Nephron progenitor cell (in vitro differentiated cells): ENCODE data around the gene COX6B1.

Source experiments
- DNase-seq: peaks from one replicate; pipeline ENCODE4 v3.0.0; 2021
- H3K27ac Mint-ChIP-seq: 2 replicates; pipeline ENCODE4 v1.8.0; 2021; ENCODE audit warnings: mild to moderate bottlenecking, moderate library complexity, mixed read lengths
- H3K27me3 Mint-ChIP-seq: 2 replicates; pipeline ENCODE4 v1.8.0; 2021; ENCODE audit warnings: mild to moderate bottlenecking, low read depth, mixed read lengths; ENCODE audit not compliant: poor library complexity
- H3K36me3 Mint-ChIP-seq: 2 replicates; pipeline ENCODE4 v1.8.0; 2021; ENCODE audit warnings: low read depth, mixed read lengths
- H3K4me1 Mint-ChIP-seq: 2 replicates; pipeline ENCODE4 v1.8.0; 2021; ENCODE audit warnings: mixed read lengths
- H3K4me3 Mint-ChIP-seq: 2 replicates; pipeline ENCODE4 v1.8.0; 2021; ENCODE audit warnings: mild to moderate bottlenecking, moderate library complexity, mixed read lengths
- H3K9me3 Mint-ChIP-seq: 2 replicates; pipeline ENCODE4 v1.8.0; 2021; ENCODE audit warnings: mild to moderate bottlenecking, moderate library complexity, mixed read lengths
- CTCF ChIP-seq: fragments of 200-600 bp; sonication (generic); IDR thresholded peaks from 2 replicates; pipeline ENCODE4 v1.5.0; 2021; ENCODE audit warnings: antibody characterized with exemption

COX6B1 gene

GRCh38 chr19:35609851-35610353, 38.2 kb upstream of the COX6B1 start:
- peaks cover 25% of the 10 kb centered on the region for H3K27me3 Mint-ChIP-seq

GRCh38 chr19:35612224-35612558, 35.9 kb upstream of the COX6B1 start:
- Mint-ChIP-seq H3K27me3 (peaks cover 21% of the 10 kb centered on the region), H3K4me3 (peak overlapping the region; percentile 84), H3K4me1 (no peaks in the 10 kb centered on the region), H3K36me3 (peaks cover 18% of the 10 kb centered on the region), H3K27ac (no peak overlapping the region), H3K9me3 (peaks cover 16% of the 10 kb centered on the region)
- TF ChIP-seq CTCF, result no peak
- no peak for DNase-seq

More at GRCh38 chr19:35609851-35610353, 38.2 kb upstream of the COX6B1 start:
- peaks cover 2% of the 10 kb centered on the region for H3K4me1 Mint-ChIP-seq
- no peak overlapping the region for H3K27ac Mint-ChIP-seq
- H3K4me3 Mint-ChIP-seq, result no peak overlapping the region
- H3K9me3 Mint-ChIP-seq, result peaks cover 29% of the 10 kb centered on the region
- peaks cover 4% of the 10 kb centered on the region for H3K36me3 Mint-ChIP-seq
- DNase-seq, result no peak
- TF ChIP-seq CTCF, result no peak

GRCh38 chr19:35612559-35613321, 35.4 kb upstream of the COX6B1 start, which contains the start of gene HAUS5:
Gene HAUS5 (plus strand): TSS chr19:35612735. CDS start chr19:35612795, 60 bp downstream.
- Mint-ChIP-seq H3K27me3 (peaks cover 18% of the 10 kb centered on the region), H3K9me3 (peaks cover 10% of the 10 kb centered on the region), H3K4me3 (peak within 1 kb of the TSS; percentile 84), H3K36me3 (peaks cover 18% of the 10 kb centered on the region), H3K27ac (no peak within 1 kb of the TSS), H3K4me1 (no peaks in the 10 kb centered on the region)
- peak; percentile 97 for DNase-seq
- no peak for TF ChIP-seq CTCF

- peaks cover 18% of the 10 kb centered on the region for H3K36me3 Mint-ChIP-seq
- H3K27me3 Mint-ChIP-seq, result peaks cover 15% of the 10 kb centered on the region
- peak overlapping the region; percentile 84 for H3K4me3 Mint-ChIP-seq
- no peak for DNase-seq
- H3K9me3 Mint-ChIP-seq, result peaks cover 2% of the 10 kb centered on the region
- no peak for TF ChIP-seq CTCF
- H3K4me1 Mint-ChIP-seq, result no peaks in the 10 kb centered on the region
- H3K27ac Mint-ChIP-seq, result no peak overlapping the region
Measured at GRCh38 chr19:35613574-35613973, 34.5 kb upstream of the COX6B1 start.

- peaks cover 18% of the 10 kb centered on the region for H3K36me3 Mint-ChIP-seq
- no peak for DNase-seq
- H3K4me1 Mint-ChIP-seq, result no peaks in the 10 kb centered on the region
- H3K4me3 Mint-ChIP-seq, result no peak overlapping the region
- H3K9me3 Mint-ChIP-seq, result no peaks in the 10 kb centered on the region
- H3K27me3 Mint-ChIP-seq, result peaks cover 11% of the 10 kb centered on the region
- no peak overlapping the region for H3K27ac Mint-ChIP-seq
- no peak for TF ChIP-seq CTCF
Measured at GRCh38 chr19:35615036-35615435, 33.1 kb upstream of the COX6B1 start.

- Mint-ChIP-seq H3K4me3 (no peak overlapping the region), H3K4me1 (no peaks in the 10 kb centered on the region), H3K27ac (no peak overlapping the region), H3K9me3 (no peaks in the 10 kb centered on the region), H3K27me3 (peaks cover 2% of the 10 kb centered on the region), H3K36me3 (peaks cover 29% of the 10 kb centered on the region)
- no peak for TF ChIP-seq CTCF
- DNase-seq, result no peak
Measured at GRCh38 chr19:35618857-35619256, 29.3 kb upstream of the COX6B1 start.
